ENCODE data around the gene ZNF735.
"Not testable (repeated sequence)": the region's sequence is repeated elsewhere in the genome, so short reads cannot be mapped to it uniquely, and the experiment has no call there.

The ZNF735 gene

DNA sequence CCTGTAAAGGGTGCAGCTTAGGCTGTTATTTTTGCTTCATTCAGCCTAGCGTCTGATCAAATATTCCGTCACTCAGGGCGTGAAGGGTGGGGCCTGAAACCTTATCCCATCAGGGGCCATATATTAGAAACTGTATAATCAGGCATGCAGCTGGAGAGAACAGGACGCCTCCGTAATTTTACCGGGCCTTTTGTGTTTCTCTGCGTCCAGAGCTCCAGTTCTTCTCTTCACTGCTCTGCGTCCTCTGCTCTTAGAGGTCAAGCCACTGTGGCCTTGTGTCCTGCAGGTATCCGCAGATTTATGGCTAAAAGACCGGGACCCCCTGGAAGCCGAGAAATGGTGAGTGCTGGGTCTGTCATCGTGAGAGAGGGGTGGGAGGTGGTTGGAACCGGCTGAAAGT lies at the start of gene ZNF735:
Gene ZNF735, plus strand, starts transcription at position 301 of the 400 bp plus-strand sequence. Its CDS starts 0 bp downstream, at position 301.
- DNase-seq = no peak

DNA sequence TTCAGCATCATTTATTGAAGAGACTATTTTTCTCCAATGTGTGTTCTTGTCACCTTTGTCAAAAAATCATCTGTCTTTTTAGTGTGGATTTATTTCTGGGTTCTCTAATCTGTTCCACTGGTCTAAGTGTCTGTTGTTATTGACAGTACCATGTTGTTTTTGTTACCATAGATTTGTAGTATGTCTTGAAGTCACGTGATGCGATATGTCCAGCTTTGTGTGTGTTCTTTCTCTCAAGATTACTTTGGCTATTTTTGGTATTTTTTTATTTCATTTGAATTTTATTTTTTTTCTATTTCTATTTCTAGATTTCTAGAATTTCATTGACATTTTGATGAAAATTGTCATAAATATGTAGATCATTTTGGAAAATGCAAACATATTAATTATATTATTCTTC lies 36.0 kb upstream of the ZNF735 start:
- DNase-seq = not testable (repeated sequence)

DNA sequence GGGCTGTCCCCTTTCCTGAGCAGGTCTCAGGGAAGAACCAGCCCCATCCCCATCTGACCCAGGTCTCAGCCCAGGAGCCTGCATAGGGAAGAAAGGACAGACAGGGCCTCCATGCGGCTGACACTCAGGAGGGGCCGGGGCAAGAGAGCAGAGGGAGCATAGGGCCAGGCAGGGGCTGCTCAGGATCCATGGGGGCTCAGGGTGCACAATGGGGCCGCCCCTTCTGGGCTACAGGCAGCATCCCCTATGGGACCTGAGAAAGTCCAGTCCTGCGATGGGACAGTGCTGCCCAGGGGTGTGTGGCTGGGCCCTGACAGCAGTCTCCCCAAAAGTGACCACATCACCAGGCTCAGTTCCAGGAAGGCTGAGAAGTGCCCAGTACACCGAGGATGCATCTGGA lies 32.7 kb upstream of the ZNF735 start:
- no peak for DNase-seq

DNA sequence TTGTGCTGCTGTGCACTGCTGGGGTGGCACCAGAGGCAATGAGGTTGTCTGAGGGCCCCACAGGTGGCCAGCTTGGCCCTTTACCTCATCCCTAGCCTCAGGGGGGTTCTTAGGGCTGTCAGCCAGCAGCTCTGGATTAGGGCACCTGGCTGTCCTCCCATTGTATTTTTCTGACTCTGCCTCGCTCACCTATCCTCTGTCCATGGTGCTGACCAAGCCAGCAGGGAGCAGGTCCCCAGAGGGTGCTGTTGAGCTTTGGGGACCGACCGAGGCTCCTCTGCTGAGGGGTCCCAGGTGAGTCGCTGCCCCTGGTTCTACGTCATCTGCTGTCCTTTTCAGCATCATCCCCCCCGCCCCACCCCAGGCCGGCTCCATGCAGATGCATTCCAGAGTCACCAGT lies 32.1 kb upstream of the ZNF735 start:
- no peak for DNase-seq

DNA sequence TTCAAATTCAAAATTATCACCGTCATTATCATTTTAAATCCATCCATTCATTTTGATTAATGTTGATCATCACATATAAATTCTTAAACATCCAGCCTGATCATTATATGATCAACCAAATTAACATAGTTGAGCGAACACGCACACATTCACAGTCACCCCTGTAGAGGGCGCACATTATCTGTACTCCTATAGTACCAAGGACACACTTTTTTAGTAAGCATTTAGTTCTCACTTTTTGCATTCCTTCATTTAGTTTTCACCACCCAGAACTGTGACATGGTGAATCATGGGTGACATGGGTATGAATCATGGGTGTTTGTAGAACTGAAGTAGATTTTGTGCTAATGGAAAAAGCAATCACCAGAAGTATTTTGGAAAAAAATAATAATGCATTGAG lies 26.0 kb upstream of the ZNF735 start:
- no peak for DNase-seq

DNA sequence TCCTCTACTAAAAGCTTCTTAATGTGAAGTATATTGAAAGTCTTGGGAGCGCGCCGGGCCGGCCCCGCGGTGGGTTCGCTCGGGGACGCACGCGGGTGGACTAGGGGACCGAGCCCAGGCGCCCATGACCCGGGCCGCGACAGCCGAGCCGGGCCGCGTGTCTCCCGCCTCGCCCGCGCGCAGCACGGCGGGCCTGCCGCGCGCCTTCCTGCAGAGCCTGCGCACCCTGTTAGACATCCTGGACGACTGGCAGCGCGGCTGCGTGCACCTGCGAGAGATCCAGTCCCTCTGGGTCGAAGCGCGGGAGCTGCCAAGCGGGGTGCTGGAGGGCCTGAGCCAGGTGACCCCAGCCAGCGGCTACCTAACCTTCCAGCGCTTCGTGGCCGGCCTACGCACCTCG lies 25.4 kb upstream of the ZNF735 start:
- no peak for DNase-seq

DNA sequence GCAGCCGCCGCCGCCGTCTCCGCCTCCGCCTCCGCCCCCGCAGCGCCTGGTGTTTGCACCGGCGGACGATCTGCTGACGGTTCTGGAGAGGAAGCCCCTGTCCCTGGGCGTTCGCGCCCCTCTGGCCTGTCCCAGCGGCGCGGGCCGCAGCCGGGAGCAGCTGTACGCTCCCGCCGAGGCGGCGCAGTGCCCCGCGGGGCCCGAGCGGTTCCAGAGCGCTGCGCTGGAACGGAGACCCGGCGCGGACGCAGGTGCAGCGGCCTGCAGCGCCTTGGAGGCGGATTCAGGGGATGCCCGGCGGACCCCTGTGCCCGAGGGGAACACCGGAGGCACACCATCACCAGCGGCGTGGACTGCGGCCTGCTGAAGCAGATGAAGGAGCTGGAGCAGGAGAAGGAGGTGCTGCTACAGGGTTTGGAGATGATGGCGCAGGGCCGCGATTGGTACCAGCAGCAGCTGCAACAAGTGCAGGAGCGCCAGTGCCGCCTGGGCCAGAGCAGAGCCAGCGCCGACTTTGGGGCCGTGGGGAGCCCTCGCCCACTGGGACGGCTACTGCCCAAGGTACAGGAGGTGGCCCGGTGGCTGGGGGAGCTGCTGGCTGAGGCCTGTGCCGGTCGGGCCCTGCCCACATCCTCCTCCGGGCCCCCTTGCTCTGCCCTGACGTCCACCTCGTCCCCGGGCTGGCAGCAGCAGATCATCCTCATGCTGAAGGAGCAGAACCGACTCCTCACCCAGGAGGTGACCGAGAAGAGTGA lies 24.8 kb upstream of the ZNF735 start:
- DNase-seq = no peak

DNA sequence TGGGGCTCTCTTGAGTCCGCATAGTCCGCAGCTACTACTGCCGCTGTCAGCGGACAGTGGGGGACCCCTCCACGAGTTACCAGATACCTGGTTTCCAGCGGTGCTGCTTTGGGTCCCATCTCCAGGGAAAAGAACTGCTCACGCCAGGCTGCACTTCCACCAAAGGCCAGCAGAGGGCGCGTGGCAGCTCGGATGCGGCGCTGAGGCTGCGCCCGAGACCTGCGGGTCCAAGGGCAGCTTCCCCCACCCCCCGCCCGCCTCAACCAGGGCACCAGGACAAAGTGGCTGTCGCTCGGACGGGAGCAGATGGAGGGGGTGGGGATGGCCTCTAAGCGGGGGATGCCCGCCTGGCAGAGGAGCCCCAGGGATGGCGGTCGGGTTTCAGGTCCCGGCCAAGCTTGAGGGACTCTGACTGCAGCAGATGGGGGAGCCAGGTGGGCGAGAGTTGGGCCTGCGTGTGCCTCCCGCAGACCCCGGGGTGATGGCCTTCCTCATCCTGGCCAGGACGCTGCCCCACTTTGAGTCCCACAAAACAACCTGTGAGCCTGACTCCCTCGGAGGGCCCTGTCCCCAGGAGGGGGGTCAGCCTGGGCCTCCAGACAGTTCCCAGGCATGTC lies 23.8 kb upstream of the ZNF735 start:
- no peak for DNase-seq

DNA sequence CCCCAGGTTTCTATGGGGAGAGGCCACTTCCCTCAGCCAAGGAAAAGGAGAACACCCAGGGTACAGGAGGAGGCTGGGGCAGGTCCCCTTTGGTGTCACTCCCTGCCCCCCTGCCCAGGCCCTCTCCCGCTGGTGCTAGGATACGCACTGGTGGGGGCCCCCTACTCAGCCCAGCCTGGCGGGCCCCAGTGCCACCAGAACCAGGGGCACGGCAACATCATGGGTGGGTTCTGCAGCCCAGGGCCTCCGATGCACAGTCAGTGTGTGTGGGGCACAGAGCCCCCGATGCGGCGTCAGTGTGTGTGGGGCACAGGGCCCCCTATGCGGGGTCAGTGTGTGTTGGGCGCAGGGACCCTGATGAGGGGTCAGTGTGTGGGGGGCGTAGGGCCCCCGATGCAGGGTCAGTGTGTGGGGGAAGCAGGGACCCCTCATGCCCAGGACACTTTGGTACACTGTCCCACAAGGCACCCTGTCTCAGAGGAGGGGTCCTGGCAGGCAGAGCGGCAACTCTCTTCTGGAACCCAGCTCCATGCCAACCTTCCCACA lies 23.1 kb upstream of the ZNF735 start:
- DNase-seq = no peak

DNA sequence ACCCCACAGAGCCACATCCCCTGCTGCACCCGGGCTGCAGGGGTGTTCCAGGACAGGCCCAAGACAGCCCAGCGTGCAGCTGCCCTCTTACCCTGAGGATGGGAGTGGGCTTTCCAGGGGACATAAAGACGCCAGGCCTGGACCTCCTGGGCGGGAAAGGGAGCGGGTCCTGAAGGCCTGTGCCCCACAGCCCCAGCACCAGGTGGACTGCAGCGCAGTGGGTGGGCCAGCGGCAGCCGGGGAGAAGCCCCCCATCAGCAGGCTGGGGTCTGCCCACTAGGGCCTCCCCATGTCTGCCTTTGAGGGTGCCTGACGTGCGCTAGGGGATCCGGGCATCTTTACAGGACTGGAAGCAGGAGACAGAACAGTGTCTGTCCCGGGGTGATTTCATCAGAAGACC lies 22.6 kb upstream of the ZNF735 start:
- no peak for DNase-seq

DNA sequence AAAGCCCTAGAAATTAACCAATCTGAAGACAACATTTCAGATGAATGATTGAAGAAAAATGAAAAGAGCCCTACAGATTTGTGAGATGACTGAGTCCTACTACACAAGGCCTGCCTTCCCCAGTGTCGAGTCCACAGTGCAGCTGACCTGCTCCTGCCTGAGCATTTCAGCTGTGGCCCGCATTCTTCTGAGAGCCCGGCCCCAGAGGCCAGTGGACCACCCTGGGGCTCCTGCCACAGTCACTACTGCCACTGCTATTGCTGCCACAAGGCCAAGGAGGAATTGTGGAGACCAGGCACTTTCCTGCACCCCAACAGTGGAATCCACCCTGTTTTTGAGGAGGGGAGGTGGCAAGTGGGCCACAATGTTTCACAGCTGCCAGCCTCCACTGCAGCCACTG lies 19.6 kb upstream of the ZNF735 start:
- DNase-seq = no peak

DNA sequence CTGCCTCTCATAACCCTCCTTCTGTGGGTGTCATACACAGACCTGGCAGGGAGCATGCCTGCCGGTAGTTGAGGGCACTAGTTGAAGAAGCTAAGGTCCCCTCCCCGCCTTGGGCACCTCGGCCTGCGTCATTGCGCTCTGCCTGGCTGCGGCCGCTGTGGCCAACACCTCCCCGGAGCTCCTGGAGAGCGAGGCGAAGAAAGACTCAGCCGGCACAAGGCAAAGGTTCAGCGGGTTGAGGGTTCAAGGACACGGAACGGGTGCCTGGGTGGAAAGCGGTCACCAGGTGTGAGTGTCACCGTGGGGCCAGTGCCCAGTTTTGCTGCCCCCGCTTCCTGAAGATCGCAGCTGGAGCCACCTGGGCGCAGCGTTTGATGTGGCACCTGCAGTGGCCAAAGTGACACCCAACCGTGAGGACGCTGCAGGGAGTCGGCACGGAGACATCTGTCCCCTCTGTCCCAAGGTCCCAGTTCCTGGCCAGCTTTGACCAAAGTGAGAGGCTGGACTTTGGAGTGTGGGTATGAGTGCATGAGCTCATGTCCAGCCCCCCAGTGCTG lies 14.8 kb upstream of the ZNF735 start:
- no peak for DNase-seq

DNA sequence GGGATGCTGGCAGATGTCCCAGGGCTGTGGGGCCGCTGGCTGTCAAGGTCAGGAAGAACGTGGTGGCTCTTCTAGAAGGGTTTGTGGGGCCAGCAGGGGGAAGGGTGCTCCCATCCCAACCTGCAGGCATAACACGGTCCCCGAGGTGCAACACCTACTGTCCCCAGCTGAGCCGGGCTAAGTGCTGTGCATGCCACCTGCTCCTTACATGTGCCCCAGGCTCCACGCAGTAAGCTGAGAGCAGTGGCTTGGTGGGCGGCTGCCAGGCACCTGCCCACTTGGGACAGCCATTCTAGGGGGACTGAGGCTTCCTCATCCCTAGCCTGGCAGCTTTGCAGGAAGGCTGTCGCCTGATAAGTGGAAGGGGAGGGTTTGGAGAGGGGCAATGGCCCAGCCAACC lies 14.2 kb upstream of the ZNF735 start:
- DNase-seq = no peak

DNA sequence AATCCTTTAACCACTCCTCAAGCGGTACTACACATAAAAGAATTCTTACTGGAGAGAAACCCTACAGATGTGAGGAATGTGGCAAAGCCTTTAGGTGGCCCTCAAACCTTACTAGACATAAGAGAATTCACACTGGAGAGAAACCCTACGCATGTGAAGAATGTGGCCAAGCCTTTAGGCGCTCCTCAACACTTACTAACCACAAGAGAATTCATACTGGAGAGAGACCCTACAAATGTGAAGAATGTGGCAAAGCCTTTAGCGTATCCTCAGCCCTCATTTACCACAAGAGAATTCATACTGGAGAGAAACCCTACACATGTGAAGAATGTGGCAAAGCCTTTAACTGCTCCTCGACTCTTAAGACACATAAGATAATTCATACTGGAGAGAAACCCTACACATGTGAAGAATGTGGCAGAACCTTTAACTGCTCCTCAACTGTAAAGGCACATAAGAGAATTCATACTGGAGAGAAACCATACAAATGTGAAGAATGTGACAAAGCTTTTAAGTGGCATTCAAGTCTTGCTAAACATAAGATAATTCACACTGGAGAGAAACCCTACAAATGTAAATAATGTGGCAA lies 12.8 kb downstream of the ZNF735 start:
- DNase-seq = not testable (repeated sequence)

DNA sequence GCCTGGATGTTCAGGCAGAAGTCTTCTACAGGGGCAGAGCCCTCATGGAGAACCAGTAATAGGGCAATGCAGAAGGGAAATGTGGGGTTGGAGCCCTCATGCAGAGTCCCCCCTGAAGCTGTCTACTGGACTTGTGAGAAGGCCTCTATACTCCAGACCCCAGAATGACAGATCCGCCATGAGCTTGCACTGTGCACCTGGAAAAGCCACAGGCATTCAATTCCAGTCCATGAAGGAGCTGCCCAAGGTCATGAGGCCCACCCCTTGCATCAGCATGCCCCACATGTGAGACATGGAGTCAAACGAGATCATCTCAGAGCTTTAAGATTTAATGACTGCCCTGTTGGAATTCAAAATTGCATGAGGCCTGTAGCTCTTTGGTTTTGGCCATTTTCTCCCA lies 16.4 kb downstream of the ZNF735 start:
- no peak for DNase-seq

DNA sequence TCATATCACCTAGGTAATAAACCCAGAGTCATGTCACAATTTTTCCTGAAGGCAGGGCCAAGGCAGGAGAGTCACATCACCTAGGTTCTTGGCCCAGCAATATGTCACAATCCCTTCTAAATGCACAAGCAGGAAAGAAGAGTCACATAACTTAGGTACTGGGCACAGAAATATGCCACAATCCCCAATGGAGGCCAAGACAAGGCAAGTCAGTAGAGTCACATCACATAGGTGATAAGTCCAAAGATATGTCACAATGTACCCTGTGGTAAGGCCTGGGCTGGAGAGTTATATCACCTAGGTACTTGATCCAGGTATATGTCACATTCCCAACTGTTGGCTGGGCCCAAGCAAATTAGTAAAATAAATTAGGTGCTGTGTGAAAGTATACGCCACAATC lies 21.2 kb downstream of the ZNF735 start, which contains the start of gene ZNF679:
Gene ZNF679, plus strand, starts transcription at position 301 of the 400 bp plus-strand sequence. CDS start 20,644 bp downstream, outside the sequence.
- not testable (repeated sequence) for DNase-seq

DNA sequence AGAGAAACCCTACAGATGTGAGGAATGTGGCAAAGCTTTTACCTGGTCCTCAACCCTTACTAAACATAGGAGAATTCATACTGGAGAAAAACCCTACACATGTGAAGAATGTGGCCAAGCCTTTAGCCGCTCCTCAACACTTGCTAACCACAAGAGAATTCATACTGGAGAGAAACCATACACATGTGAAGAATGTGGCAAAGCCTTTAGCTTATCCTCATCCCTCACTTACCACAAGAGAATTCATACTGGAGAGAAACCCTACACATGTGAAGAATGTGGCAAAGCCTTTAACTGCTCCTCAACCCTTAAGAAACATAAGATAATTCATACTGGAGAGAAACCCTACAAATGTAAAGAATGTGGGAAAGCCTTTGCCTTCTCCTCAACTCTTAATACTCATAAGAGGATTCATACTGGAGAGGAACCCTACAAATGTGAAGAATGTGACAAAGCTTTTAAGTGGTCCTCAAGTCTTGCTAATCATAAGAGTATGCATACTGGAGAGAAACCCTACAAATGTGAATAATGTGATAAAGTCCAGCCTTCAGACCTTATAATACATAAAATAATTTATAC lies 59.4 kb downstream of the ZNF735 start:
- no peak for DNase-seq
